K562 (cell line): ENCODE data around the gene MACF1. TPM values are rescaled to one million over a fixed set of nuclear protein-coding genes. Genes with fewer than 3 reads are reported as not detected.

Source experiments
- CHD2 ChIP-seq: IDR thresholded peaks from 2 replicates; pipeline ENCODE4 v1.6.1; 2011; ENCODE audit warnings: low read depth, low read length
- CREM ChIP-seq: IDR thresholded peaks from 2 replicates; pipeline ENCODE4 v1.6.1; 2014; ENCODE audit warnings: antibody characterized with exemption, low read depth
- E2F6 ChIP-seq, 2 experiments: IDR thresholded peaks; 2 replicates each; pipeline ENCODE4 v1.6.1; 2011; ENCODE audit warnings: borderline replicate concordance in 1 of 2, control low read depth in 1 of 2, low read depth in 1 of 2, low read length in 1 of 2, mild to moderate bottlenecking in 1 of 2, mixed read lengths in 1 of 2, moderate library complexity in 1 of 2; ENCODE audit not compliant: insufficient read depth in 1 of 2, insufficient read length in 1 of 2, poor library complexity in 1 of 2, severe bottlenecking in 1 of 2; ENCODE audit errors: extremely low read depth in 1 of 2
- FOXK1 ChIP-seq: sonication (generic); formaldehyde crosslinking; IDR thresholded peaks from 2 replicates; pipeline ENCODE4 v1.8.0; 2022; ENCODE audit warnings: missing genetic modification reagents, mild to moderate bottlenecking, borderline replicate concordance
- GTF3C2 ChIP-seq: IDR thresholded peaks from 3 replicates; pipeline ENCODE4 v1.6.1; 2011; ENCODE audit warnings: borderline replicate concordance, mild to moderate bottlenecking, moderate library complexity; ENCODE audit not compliant: insufficient read length; ENCODE audit errors: extremely low read depth
- KLF16 ChIP-seq: IDR thresholded peaks from 2 replicates; pipeline ENCODE4 v1.6.1; 2016; ENCODE audit warnings: antibody characterized with exemption
- LEF1 ChIP-seq: fragments of 450-650 bp; IDR thresholded peaks from 2 replicates; pipeline ENCODE4 v1.6.1; 2016; ENCODE audit warnings: mild to moderate bottlenecking
- RB1 ChIP-seq: fragments of 450-650 bp; IDR thresholded peaks from 2 replicates; pipeline ENCODE4 v1.6.1; 2017; ENCODE audit warnings: low read depth, mild to moderate bottlenecking
- RBM34 ChIP-seq: fragments of 200-400 bp; formaldehyde crosslinking; IDR thresholded peaks from 2 replicates; pipeline ENCODE4 v1.6.1; 2018; ENCODE audit warnings: low read length, borderline replicate concordance; ENCODE audit not compliant: insufficient read depth
- SIN3A ChIP-seq, 2 experiments: fragments of 150-350 bp in 1 of 2; IDR thresholded peaks; 2 replicates each; pipeline ENCODE4 v1.6.1; 2011 to 2016; ENCODE audit warnings: borderline replicate concordance in 2 of 2, low read depth in 2 of 2, low read length in 2 of 2, mild to moderate bottlenecking in 2 of 2, moderate library complexity in 2 of 2; ENCODE audit not compliant: control insufficient read depth in 1 of 2
- SNIP1 ChIP-seq: fragments of 450-650 bp; IDR thresholded peaks from 2 replicates; pipeline ENCODE4 v1.7.1; 2017; ENCODE audit warnings: low read depth, mild to moderate bottlenecking
- SPI1 ChIP-seq: IDR thresholded peaks from 2 replicates; pipeline ENCODE4 v1.6.1; 2011; ENCODE audit warnings: low read depth, low read length, control low read depth, borderline replicate concordance
- ZBTB12 ChIP-seq: fragments of 250-450 bp; sonication (Bioruptor Pico); IDR thresholded peaks from 2 replicates; pipeline ENCODE4 v1.4.0; 2020
- ZFX ChIP-seq: sonication (generic); formaldehyde crosslinking; IDR thresholded peaks from 2 replicates; pipeline ENCODE4 v1.8.0; 2022; ENCODE audit warnings: mild to moderate bottlenecking, missing genetic modification reagents, moderate library complexity
- ZNF584 ChIP-seq: fragments of 200-800 bp; sonication (Bioruptor generic); IDR thresholded peaks from 2 replicates; pipeline ENCODE4 v1.6.1; 2016; ENCODE audit warnings: low read depth, mild to moderate bottlenecking, missing genetic modification characterization, missing compliant biosample characterization
- polyA plus RNA-seq, 8 experiments: library from polyadenylated mRNA; depleted of rRNA in 4 of 8; stranded (reverse) in 5 of 8; unstranded in 3 of 8; fragments of >200 nt; fragmentation: Nextera tagmentation in 2 of 8; fragmentation: Illumina TruSeq in 1 of 8; extraction: Ambion mirVana in 2 of 8; extraction: Trizol in 1 of 8; gene quantifications; 2 replicates each; pipeline versions ENCODE4 v1.2.1 to v1.2.3, GENCODE V29; 2011 to 2014; ENCODE audit warnings: inconsistent platforms in 1 of 8, missing spikeins in 1 of 8
- total RNA-seq, 7 experiments: library from RNA; depleted of rRNA in 6 of 7; stranded (reverse); fragments of >200 nt in 6 of 7; fragmentation: Illumina TruSeq in 2 of 7; extraction: Trizol in 2 of 7; gene quantifications; 2 replicates each; pipeline versions ENCODE4 v1.2.1 to v1.2.3, GENCODE V29; 2011 to 2021; ENCODE audit warnings: low replicate concordance in 1 of 7

The MACF1 gene
- total and polyA plus RNA-seq, 9 of the 15 experiments (the other 6 are each of a cell fraction or from before 2014, with no cell fraction given), result 13.2 to 232 (median 112) TPM

GRCh38 chr1:39408641-39409054, 204.2 kb downstream of the MACF1 start (continued):
- TF ChIP-seq ZNF584, result no peak
- no peak for TF ChIP-seq SNIP1
- no peak for TF ChIP-seq LEF1
- no peak for TF ChIP-seq GTF3C2
- 0 out of 2 replicates have a peak, but pooled peaks have one; percentile 48 for TF ChIP-seq RBM34
- peak; percentile 22; the same call in 1 of the 2 replicates for TF ChIP-seq SPI1
- TF ChIP-seq ZBTB12, result no peak
- no peak for TF ChIP-seq FOXK1 (CRISPR knock-in tag)
- TF ChIP-seq SIN3A (IDR thresholded peaks at IDR 0.05; ENCODE audit: borderline replicate concordance in 2 of 2, control insufficient read depth in 1 of 2, low read depth in 2 of 2, low read length in 2 of 2), result peak in 1 of 2 experiments; percentile 50; a peak in 2 of 4 replicates
- peak; percentile 74; the same call in 1 of the 2 replicates for TF ChIP-seq CHD2
- peak; percentile 23 for TF ChIP-seq ZFX
- 0 out of 2 replicates have a peak, but pooled peaks have one; percentile 7 for TF ChIP-seq RB1
- 0 out of 2 replicates have a peak, but pooled peaks have one; percentile 5 for TF ChIP-seq KLF16
- TF ChIP-seq CREM, result peak; percentile 24; the same call in 1 of the 2 replicates
- peak in 1 of 2 experiments; percentile 6 for TF ChIP-seq E2F6 (IDR thresholded peaks at IDR 0.05; ENCODE audit: borderline replicate concordance in 1 of 2, extremely low read depth in 1 of 2, insufficient read depth in 1 of 2, insufficient read length in 1 of 2, low read depth in 1 of 2, low read length in 1 of 2, poor library complexity in 1 of 2, severe bottlenecking in 1 of 2)
